Right lobe of liver (tissue), 4 donors: ENCODE data around the gene FHIP1B.

Experiments
- POLR2A ChIP-seq: fragments of 450-650 bp; IDR thresholded peaks from one replicate; pipeline ENCODE4 v1.6.1; 2017; ENCODE audit warnings: antibody characterized with exemption, mild to moderate bottlenecking
- TF ChIP-seq, protein P1 (sequence below), 4 donors: fragments of 200-600 bp in 3 of 4; fragments of 450-650 bp in 1 of 4; IDR thresholded peaks; one replicate each; pipeline versions ENCODE4 v1.5.1 to v1.8.0; 2016 to 2022; ENCODE audit warnings: antibody characterized with exemption in 4 of 4, mild to moderate bottlenecking in 2 of 4
- donor health status: DM: no; HTN: no; CAD: no.
- donor health status: DM: no; HTN: no; CAD: no.
- donor health status: DM: no; HTN: yes; CAD: no.

- TF ChIP-seq, protein P1, sequence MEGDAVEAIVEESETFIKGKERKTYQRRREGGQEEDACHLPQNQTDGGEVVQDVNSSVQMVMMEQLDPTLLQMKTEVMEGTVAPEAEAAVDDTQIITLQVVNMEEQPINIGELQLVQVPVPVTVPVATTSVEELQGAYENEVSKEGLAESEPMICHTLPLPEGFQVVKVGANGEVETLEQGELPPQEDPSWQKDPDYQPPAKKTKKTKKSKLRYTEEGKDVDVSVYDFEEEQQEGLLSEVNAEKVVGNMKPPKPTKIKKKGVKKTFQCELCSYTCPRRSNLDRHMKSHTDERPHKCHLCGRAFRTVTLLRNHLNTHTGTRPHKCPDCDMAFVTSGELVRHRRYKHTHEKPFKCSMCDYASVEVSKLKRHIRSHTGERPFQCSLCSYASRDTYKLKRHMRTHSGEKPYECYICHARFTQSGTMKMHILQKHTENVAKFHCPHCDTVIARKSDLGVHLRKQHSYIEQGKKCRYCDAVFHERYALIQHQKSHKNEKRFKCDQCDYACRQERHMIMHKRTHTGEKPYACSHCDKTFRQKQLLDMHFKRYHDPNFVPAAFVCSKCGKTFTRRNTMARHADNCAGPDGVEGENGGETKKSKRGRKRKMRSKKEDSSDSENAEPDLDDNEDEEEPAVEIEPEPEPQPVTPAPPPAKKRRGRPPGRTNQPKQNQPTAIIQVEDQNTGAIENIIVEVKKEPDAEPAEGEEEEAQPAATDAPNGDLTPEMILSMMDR (IDR thresholded peaks at IDR 0.05): no peak
- no peak for TF ChIP-seq POLR2A
Measured at GRCh38 chr11:6232899-6233298, 1.5 kb downstream of the FHIP1B start.
